ENCODE results near the gene VSIG10L2. TPM values are rescaled to one million over a fixed set of nuclear protein-coding genes. Genes with fewer than 3 reads are reported as not detected.

VSIG10L2 gene
- total RNA-seq, 2 donors from 2014 or later: not detected

DNA sequence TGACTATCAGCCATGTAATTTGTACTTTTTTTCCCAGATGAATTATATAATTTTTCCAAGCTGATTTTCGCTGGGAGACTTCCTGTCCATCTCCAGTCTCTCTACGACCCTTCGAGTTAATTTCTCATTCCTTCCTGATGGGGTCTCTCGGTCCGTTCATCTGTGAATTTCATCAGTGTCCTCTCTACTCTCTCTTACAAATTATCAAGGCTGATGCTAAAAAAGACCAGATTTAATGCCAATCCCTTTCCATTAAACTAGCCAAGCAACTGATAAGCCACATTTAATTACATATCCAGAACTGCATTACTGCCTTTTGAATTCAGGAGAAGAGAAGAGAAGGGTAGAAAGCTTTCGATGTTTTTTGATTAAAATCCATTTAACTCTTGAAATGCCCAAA, 25.8 kb downstream of the VSIG10L2 start:
- ATAC-seq: no peak

DNA sequence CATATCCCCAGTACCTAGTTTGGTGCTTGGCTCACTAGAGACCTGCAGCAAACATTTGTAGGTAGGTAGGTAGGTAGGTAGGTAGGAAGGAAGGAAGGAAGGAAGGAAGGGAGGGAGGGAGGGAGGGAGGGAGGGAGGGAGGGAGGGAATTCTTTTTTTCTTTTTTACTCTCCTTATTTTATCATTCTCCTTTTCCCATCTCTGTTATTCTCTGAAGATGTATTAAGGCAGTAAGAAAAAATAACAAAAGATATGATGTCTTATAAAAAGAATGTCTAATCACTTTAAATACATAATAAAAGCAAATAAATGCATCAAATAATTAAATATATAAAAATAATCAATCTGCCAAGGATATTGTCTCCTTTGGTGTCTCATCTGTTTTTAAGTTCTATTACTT, 28.4 kb downstream of the VSIG10L2 start:
- H3K4me3 ChIP-seq: no peak overlapping the region
- no peak for ATAC-seq
- no peaks in the 10 kb centered on the region for H3K4me1 ChIP-seq
- no peaks in the 10 kb centered on the region for H3K27me3 ChIP-seq
- TF ChIP-seq, protein P1, sequence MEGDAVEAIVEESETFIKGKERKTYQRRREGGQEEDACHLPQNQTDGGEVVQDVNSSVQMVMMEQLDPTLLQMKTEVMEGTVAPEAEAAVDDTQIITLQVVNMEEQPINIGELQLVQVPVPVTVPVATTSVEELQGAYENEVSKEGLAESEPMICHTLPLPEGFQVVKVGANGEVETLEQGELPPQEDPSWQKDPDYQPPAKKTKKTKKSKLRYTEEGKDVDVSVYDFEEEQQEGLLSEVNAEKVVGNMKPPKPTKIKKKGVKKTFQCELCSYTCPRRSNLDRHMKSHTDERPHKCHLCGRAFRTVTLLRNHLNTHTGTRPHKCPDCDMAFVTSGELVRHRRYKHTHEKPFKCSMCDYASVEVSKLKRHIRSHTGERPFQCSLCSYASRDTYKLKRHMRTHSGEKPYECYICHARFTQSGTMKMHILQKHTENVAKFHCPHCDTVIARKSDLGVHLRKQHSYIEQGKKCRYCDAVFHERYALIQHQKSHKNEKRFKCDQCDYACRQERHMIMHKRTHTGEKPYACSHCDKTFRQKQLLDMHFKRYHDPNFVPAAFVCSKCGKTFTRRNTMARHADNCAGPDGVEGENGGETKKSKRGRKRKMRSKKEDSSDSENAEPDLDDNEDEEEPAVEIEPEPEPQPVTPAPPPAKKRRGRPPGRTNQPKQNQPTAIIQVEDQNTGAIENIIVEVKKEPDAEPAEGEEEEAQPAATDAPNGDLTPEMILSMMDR (IDR thresholded peaks at IDR 0.05): no peak
- no peak for TF ChIP-seq POLR2A (IDR thresholded peaks at IDR 0.05)
- intact Hi-C loops (cut with DNase I): no loop called here
- no peaks in the 10 kb centered on the region for H3K9me3 ChIP-seq
- H3K36me3 ChIP-seq (replicated peaks in 1 of 2; ENCODE audit: insufficient read depth in 1 of 2, low read depth in 2 of 2): no peaks in the 10 kb centered on the region
- DNase-seq: no peak
- H3K27ac ChIP-seq: no peak overlapping the region

More for the DNA sequence above, 25.8 kb downstream of the VSIG10L2 start:
- intact Hi-C loops (cut with DNase I): no loop called here
- no peaks in the 10 kb centered on the region for H3K36me3 ChIP-seq (replicated peaks in 1 of 2; ENCODE audit: insufficient read depth in 1 of 2, low read depth in 2 of 2)
- H3K4me1 ChIP-seq: no peaks in the 10 kb centered on the region
- 70 to 81% methylated on average over 6 of the region's 6 CpGs for WGBS, 2 donors
- no peak overlapping the region for H3K4me3 ChIP-seq
- H3K27ac ChIP-seq: no peak overlapping the region
- no peak for DNase-seq
- no peaks in the 10 kb centered on the region for H3K27me3 ChIP-seq
- H3K9me3 ChIP-seq: no peaks in the 10 kb centered on the region
- TF ChIP-seq, protein P1 (IDR thresholded peaks at IDR 0.05): no peak
- no peak for TF ChIP-seq POLR2A (IDR thresholded peaks at IDR 0.05)

DNA sequence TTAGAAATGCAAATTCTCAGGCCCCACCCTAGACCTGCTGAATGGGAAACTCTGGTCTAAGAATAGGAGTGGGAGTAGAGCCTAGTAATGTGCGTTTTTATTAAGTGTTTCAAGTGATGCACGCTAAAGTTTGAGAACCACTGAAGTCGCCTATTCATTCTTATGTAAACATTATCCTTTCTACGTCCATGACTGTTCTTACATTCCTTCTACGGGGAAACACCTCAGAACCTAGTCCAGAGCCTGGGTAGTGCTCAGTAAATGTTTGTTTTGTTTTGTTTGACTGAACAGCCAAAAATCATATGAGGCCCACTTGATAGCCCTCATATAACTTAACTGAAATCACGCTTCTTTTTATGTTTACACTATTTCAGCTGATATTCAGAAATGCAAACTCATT, 29.8 kb downstream of the VSIG10L2 start:
- intact Hi-C loops (cut with DNase I): no loop called here
- no peak overlapping the region for H3K27ac ChIP-seq
- DNase-seq (no peak), ATAC-seq (no peak)
- no peaks in the 10 kb centered on the region for H3K36me3 ChIP-seq (replicated peaks in 1 of 2; ENCODE audit: insufficient read depth in 1 of 2, low read depth in 2 of 2)
- TF ChIP-seq POLR2A (IDR thresholded peaks at IDR 0.05): no peak
- TF ChIP-seq, protein P1 (IDR thresholded peaks at IDR 0.05): no peak
- 68 to 76% methylated on average over 6 of the region's 6 CpGs for WGBS, 2 donors
- H3K9me3 ChIP-seq: no peaks in the 10 kb centered on the region
- H3K27me3 ChIP-seq: no peaks in the 10 kb centered on the region
- H3K4me3 ChIP-seq: no peak overlapping the region
- H3K4me1 ChIP-seq: no peaks in the 10 kb centered on the region

DNA sequence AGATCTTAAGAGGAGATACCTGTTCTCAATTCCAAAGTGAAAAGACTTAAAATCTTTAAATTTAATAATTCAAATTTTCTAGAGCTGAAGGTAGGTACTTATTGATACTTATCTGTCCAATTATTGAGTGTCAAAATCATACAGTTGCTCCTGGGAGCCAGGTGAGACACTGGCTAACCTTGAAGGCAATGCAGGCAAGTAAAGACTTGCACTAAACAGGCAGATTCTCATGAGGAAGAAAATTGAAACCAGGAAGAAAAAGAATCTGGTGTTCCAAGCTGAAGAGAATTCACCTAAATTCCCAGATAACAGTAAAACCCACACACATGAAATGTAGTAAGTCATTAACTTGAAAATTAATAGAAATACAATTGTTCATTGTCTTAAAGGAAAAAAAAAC, 30.3 kb downstream of the VSIG10L2 start:
- Histone ChIP-seq H3K9me3 (no peaks in the 10 kb centered on the region), H3K4me1 (no peaks in the 10 kb centered on the region), H3K4me3 (no peak overlapping the region), H3K27ac (peak overlapping the region in 1 of 4 donors; percentile 36), H3K36me3 (replicated peaks in 1 of 2; ENCODE audit: insufficient read depth in 1 of 2, low read depth in 2 of 2) (no peaks in the 10 kb centered on the region), H3K27me3 (no peaks in the 10 kb centered on the region)
- no peak for DNase-seq
- ATAC-seq: no peak
- TF ChIP-seq, protein P1 (IDR thresholded peaks at IDR 0.05): no peak
- no peak for TF ChIP-seq POLR2A (IDR thresholded peaks at IDR 0.05)
- intact Hi-C loops (cut with DNase I): no loop called here

DNA sequence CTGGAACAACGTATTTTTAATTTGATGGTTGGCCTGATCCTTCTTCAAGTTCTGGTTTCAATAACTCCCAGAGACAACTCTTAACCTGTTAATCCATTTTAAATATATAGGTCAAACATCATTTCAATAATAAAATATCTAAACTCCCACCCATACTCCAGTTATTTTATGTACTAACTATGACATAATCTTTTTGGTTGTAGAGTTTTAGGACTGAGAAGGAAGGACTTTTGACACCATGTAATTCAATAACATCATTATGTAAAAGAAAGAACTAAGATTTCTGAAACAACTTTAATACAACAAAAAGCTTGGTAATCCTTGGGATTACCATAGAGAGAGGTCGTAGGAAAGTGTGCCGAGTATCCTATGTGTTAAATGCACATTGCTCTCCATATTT, 31.5 kb downstream of the VSIG10L2 start:
- Histone ChIP-seq H3K9me3 (no peaks in the 10 kb centered on the region), H3K27ac (no peak overlapping the region), H3K36me3 (replicated peaks in 1 of 2; ENCODE audit: insufficient read depth in 1 of 2, low read depth in 2 of 2) (no peaks in the 10 kb centered on the region), H3K27me3 (no peaks in the 10 kb centered on the region), H3K4me3 (no peak overlapping the region), H3K4me1 (no peaks in the 10 kb centered on the region)
- DNase-seq (no peak), ATAC-seq (no peak)
- 80 to 82% methylated on average over 3 of the region's 3 CpGs for WGBS, 2 donors
- no peak for TF ChIP-seq POLR2A (IDR thresholded peaks at IDR 0.05)
- TF ChIP-seq, protein P1 (IDR thresholded peaks at IDR 0.05): no peak
- intact Hi-C loops (cut with DNase I): no loop called here
